ENCODE data around the gene EPB41L2.
"Not testable (repeated sequence)": the region's sequence is repeated elsewhere in the genome, so short reads cannot be mapped to it uniquely, and the experiment has no call there.

DNA sequence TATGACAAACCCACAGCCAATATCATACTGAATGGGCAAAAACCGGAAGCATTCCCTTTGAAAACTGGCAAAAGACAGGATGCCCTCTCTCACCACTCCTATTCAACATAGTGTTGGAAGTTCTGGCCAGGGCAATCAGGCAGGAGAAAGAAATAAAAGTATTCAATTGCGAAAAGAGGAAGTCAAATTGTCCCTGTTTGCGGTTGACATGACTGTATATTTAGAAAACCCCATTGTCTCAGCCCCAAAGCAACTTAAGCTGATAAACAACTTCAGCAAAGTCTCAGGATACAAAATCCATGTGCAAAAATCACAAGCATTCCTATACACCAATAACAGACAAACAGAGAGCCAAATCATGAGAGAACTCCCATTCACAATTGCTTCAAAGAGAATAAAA, 27.3 kb upstream of the EPB41L2 start:
- not testable (repeated sequence) for TF ChIP-seq CTCF, POLR2AphosphoS5, POLR2A (IDR thresholded peaks at IDR 0.05)
